GM12875 (cell line): ENCODE measurements around the gene APOE.

Experiments used
- H3K4me3 ChIP-seq: one replicate; pipeline ENCODE4 v1.5.1; 2011; ENCODE audit warnings: low read depth, low read length, control low read depth
- CTCF ChIP-seq: IDR thresholded peaks from 2 replicates; pipeline ENCODE4 v1.5.1; 2011; ENCODE audit warnings: low read depth, mild to moderate bottlenecking, control low read depth, inconsistent platforms, low read length, moderate library complexity, borderline replicate concordance; ENCODE audit not compliant: insufficient read depth

The APOE gene

GRCh38 chr19:44942067-44942571 lies 36.5 kb downstream of the APOE start, which contains the start of gene APOC4:
TSS of gene APOC4 (plus strand) at chr19:44942237. CDS start at chr19:44942278, 41 bp downstream.
- no peak for TF ChIP-seq CTCF
- no peak within 1 kb of the TSS for H3K4me3 ChIP-seq

GRCh38 chr19:44943801-44944249 lies 38.2 kb downstream of the APOE start:
- no peak overlapping the region for H3K4me3 ChIP-seq
- TF ChIP-seq CTCF: peak; percentile 28; the same call in 1 of the 2 replicates

- no peak overlapping the region for H3K4me3 ChIP-seq
- no peak for TF ChIP-seq CTCF
Measured at GRCh38 chr19:44947041-44947581, 41.5 kb downstream of the APOE start.

- H3K4me3 ChIP-seq: no peak overlapping the region
- no peak for TF ChIP-seq CTCF
Measured at GRCh38 chr19:44948237-44948636, 42.6 kb downstream of the APOE start.

GRCh38 chr19:44948763-44949374 lies 43.3 kb downstream of the APOE start:
- no peak for TF ChIP-seq CTCF
- no peak overlapping the region for H3K4me3 ChIP-seq

- no peak for TF ChIP-seq CTCF
- H3K4me3 ChIP-seq: no peak overlapping the region
Measured at GRCh38 chr19:44949550-44949949, 44.0 kb downstream of the APOE start.
